Left kidney (tissue), 2 donors: ENCODE results near the gene PSME3. TPM values are rescaled to one million over a fixed set of nuclear protein-coding genes. Genes with fewer than 3 reads are reported as not detected.
"Not testable (repeated sequence)": the region's sequence is repeated elsewhere in the genome, so short reads cannot be mapped to it uniquely, and the experiment has no call there.

ENCODE experiments used
- DNase-seq: peaks from one replicate; pipeline ENCODE4 v3.0.0-alpha.2; 2013
- polyA plus RNA-seq: library from polyadenylated mRNA; unstranded; fragments of 120-200 nt; gene quantifications from one replicate; pipeline ENCODE4 v1.2.1, GENCODE V29; 2013; ENCODE audit not compliant: insufficient read length

The PSME3 gene
- polyA plus RNA-seq, 1 donor, result 108 TPM

GRCh38 chr17:42873932-42874695 is 40.9 kb downstream of the PSME3 start:
- not testable (repeated sequence) for DNase-seq

GRCh38 chr17:42877037-42877436 is 43.8 kb downstream of the PSME3 start:
- no peak for DNase-seq

GRCh38 chr17:42878123-42878880 is 45.1 kb downstream of the PSME3 start:
- DNase-seq, result peak; percentile 42

GRCh38 chr17:42878924-42879595 is 45.9 kb downstream of the PSME3 start:
- DNase-seq, result no peak

- no peak for DNase-seq
Observed at GRCh38 chr17:42879596-42879985, 46.4 kb downstream of the PSME3 start.

GRCh38 chr17:42880776-42881310 is 47.6 kb downstream of the PSME3 start:
- DNase-seq, result no peak

- not testable (repeated sequence) for DNase-seq
Observed at GRCh38 chr17:42881706-42882105, 48.5 kb downstream of the PSME3 start.

- no peak for DNase-seq
Observed at GRCh38 chr17:42882166-42882565, 49.0 kb downstream of the PSME3 start.

GRCh38 chr17:42883802-42884558 is 50.8 kb downstream of the PSME3 start:
- DNase-seq, result no peak

GRCh38 chr17:42885806-42886205 is 52.6 kb downstream of the PSME3 start:
- not testable (repeated sequence) for DNase-seq

- DNase-seq, result no peak
Observed at GRCh38 chr17:42886283-42887176, 53.3 kb downstream of the PSME3 start.

GRCh38 chr17:42889809-42890208 is 56.6 kb downstream of the PSME3 start:
- no peak for DNase-seq

GRCh38 chr17:42891539-42892152 is 58.4 kb downstream of the PSME3 start:
- DNase-seq, result no peak

GRCh38 chr17:42893359-42893758 is 60.2 kb downstream of the PSME3 start:
- DNase-seq, result no peak

Other genes with a start within 250 kb of the PSME3 start
- 60.6 TPM for gene RETREG3, start 224.0 kb upstream of the PSME3 start, polyA plus RNA-seq
- gene TUBG1, start 223.7 kb upstream of the PSME3 start, polyA plus RNA-seq, result 57.4 TPM
- 37.2 TPM for gene TUBG2, start 174.1 kb upstream of the PSME3 start, polyA plus RNA-seq
- gene PLEKHH3, start 156.4 kb upstream of the PSME3 start, polyA plus RNA-seq, result 16.2 TPM
- 1.3 TPM for gene CCR10, start 151.6 kb upstream of the PSME3 start, polyA plus RNA-seq
- 8.8 TPM for gene CNTNAP1, start 150.9 kb upstream of the PSME3 start, polyA plus RNA-seq
- gene EZH1, start 88.4 kb upstream of the PSME3 start, polyA plus RNA-seq, result 58.7 TPM
- 70.0 TPM for gene RAMP2, start 72.2 kb upstream of the PSME3 start, polyA plus RNA-seq
- 78.2 TPM for gene VPS25, start 59.9 kb upstream of the PSME3 start, polyA plus RNA-seq
- 10.1 TPM for gene WNK4, start 52.8 kb upstream of the PSME3 start, polyA plus RNA-seq
- gene COA3, start 34.7 kb upstream of the PSME3 start, polyA plus RNA-seq, result 144 TPM
- gene CNTD1, start 34.5 kb upstream of the PSME3 start, polyA plus RNA-seq, result 3.4 TPM
- 85.0 TPM for gene BECN1, start 9.1 kb upstream of the PSME3 start, polyA plus RNA-seq
- 1.5 TPM for gene AOC2, start 11.2 kb downstream of the PSME3 start, polyA plus RNA-seq
- 4.9 TPM for gene AOC3, start 17.8 kb downstream of the PSME3 start, polyA plus RNA-seq
- gene G6PC1, start 67.4 kb downstream of the PSME3 start, polyA plus RNA-seq, result 5.6 TPM
- gene AARSD1, start 131.1 kb downstream of the PSME3 start, polyA plus RNA-seq, result 76.3 TPM
- gene PTGES3L, start 146.7 kb downstream of the PSME3 start, polyA plus RNA-seq, result 2.4 TPM
- gene RUNDC1, start 147.2 kb downstream of the PSME3 start, polyA plus RNA-seq, result 17.6 TPM
- gene RPL27, start 165.0 kb downstream of the PSME3 start, polyA plus RNA-seq, result 1,206 TPM
- gene IFI35, start 173.4 kb downstream of the PSME3 start, polyA plus RNA-seq, result 8.8 TPM
- gene VAT1, start 189.0 kb downstream of the PSME3 start, polyA plus RNA-seq, result 113 TPM
- gene RND2, start 191.8 kb downstream of the PSME3 start, polyA plus RNA-seq, result 3.5 TPM